SK-N-SH treated with all-trans-retinoic acid at 6 μM for 48 hours (cell line): ENCODE data around the gene CYP4X1.

Experiments
- ESRRG ChIP-seq: fragments of 250-450 bp; sonication (Bioruptor Pico); IDR thresholded peaks from 2 replicates; pipeline ENCODE4 v1.6.1; 2021; ENCODE audit warnings: mild to moderate bottlenecking
- ZFP3 ChIP-seq: fragments of 250-450 bp; sonication (Bioruptor Pico); IDR thresholded peaks from 2 replicates; pipeline ENCODE4 v1.5.0; 2020; ENCODE audit warnings: mild to moderate bottlenecking, moderate library complexity
- ZNF565 ChIP-seq: fragments of 450-650 bp; formaldehyde crosslinking; conservative IDR thresholded peaks from 2 replicates; pipeline ENCODE4 v1.5.0; 2020; ENCODE audit warnings: low read depth, mild to moderate bottlenecking, moderate library complexity
- ZNF70 ChIP-seq: fragments of 450-650 bp; formaldehyde crosslinking; IDR thresholded peaks from 2 replicates; pipeline ENCODE4 v1.5.0; 2020; ENCODE audit warnings: mild to moderate bottlenecking, moderate library complexity
- TF ChIP-seq, protein P1 (sequence below): fragments of 250-450 bp; sonication (Bioruptor Pico); IDR thresholded peaks from 2 replicates; pipeline ENCODE4 v1.8.0; 2020; ENCODE audit warnings: mild to moderate bottlenecking, moderate library complexity, borderline replicate concordance

DNA sequence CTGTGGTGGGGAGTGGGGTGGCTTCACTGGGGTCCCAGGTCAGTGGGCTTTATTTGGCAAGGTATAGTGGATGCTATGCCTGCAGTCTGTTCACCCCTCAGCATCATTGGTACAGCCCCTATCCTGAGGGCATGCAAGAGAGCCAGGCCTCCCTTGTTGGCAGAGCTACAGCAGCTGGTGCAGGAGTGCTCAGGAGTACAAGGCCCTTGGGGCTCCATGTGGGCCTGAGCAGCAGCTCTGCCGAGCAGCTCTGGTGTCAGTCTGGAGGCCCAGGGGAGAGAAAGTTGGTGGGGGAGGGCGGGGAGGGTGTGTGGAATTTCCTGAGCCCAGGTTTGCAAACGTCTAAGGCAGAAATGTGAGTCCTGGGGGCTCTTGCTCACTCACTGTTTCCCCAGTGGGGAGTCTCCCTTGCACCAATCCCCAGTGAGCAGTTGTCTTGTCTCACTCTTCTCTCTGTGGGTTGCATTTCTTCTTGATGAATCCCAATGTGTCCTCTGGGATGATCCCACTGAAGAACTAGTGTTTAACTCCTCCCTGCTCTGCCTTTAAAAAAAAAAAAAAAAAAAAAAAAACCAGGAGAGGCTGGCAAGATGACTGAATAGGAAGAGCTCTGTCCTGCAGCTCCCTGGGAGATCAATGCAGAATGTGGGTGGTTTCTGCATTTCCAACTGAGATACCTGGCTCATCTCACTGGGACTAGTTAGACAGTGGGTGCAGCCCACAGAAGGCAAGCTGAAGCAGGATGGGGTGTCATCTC is 39.5 kb upstream of the CYP4X1 start:
- TF ChIP-seq, protein P1, sequence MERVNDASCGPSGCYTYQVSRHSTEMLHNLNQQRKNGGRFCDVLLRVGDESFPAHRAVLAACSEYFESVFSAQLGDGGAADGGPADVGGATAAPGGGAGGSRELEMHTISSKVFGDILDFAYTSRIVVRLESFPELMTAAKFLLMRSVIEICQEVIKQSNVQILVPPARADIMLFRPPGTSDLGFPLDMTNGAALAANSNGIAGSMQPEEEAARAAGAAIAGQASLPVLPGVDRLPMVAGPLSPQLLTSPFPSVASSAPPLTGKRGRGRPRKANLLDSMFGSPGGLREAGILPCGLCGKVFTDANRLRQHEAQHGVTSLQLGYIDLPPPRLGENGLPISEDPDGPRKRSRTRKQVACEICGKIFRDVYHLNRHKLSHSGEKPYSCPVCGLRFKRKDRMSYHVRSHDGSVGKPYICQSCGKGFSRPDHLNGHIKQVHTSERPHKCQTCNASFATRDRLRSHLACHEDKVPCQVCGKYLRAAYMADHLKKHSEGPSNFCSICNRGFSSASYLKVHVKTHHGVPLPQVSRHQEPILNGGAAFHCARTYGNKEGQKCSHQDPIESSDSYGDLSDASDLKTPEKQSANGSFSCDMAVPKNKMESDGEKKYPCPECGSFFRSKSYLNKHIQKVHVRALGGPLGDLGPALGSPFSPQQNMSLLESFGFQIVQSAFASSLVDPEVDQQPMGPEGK (CRISPR knock-in tag) = no peak
- TF ChIP-seq ZFP3 (CRISPR knock-in tag) (no peak), ZNF565 (CRISPR knock-in tag) (no peak), ZNF70 (CRISPR knock-in tag) (no peak), ESRRG (CRISPR knock-in tag) (no peak)
